GM13976 (cell line): ENCODE results near the gene CCR8.

Source experiments
- DNase-seq: peaks from one replicate; pipeline ENCODE4 v3.0.0; 2012; ENCODE audit warnings: low spot score
- CTCF ChIP-seq: IDR thresholded peaks from 2 replicates; pipeline ENCODE4 v1.5.1; 2012; ENCODE audit warnings: borderline replicate concordance, mild to moderate bottlenecking; ENCODE audit not compliant: insufficient read depth; ENCODE audit errors: extremely low read depth, missing control alignments, control extremely low read depth
- in situ Hi-C: fragments of 300-500 bp; cut with MboI; formaldehyde crosslinking; loops from one replicate; pipeline ENCODE4 v1.12.0; 2022; ENCODE audit warnings: low sequenced_read_pairs, mixed read lengths, inconsistent platforms; ENCODE audit not compliant: unreplicated experiment

The CCR8 gene

GRCh38 chr3:39378957-39379777, 49.7 kb downstream of the CCR8 start:
- in situ Hi-C loops: loop anchor here (5.0 kb wide), 1 partner anchor 87 kb away; no protein-coding TSS in a partner anchor
- DNase-seq: no peak
- TF ChIP-seq CTCF: no peak

GRCh38 chr3:39379778-39380155, 50.3 kb downstream of the CCR8 start:
- TF ChIP-seq CTCF: no peak
- DNase-seq: peak; percentile 1
- in situ Hi-C loops: loop anchor here (5.0 to 10.0 kb wide), 2 partner anchors 87 to 175 kb away; no protein-coding TSS in a partner anchor

- no peak for TF ChIP-seq CTCF
- in situ Hi-C loops: loop anchor here (10.0 kb wide), 1 partner anchor 177 kb away; no protein-coding TSS in a partner anchor
- DNase-seq: no peak
These were observed 51.9 kb downstream of the CCR8 start for GRCh38 chr3:39381432-39381831.
